ENCODE results near the gene TOP1. TPM values are rescaled to one million over a fixed set of nuclear protein-coding genes. Genes with fewer than 3 reads are reported as not detected.

TOP1 gene
- total RNA-seq, 1 experiment from 2014 or later = 81.8 TPM

- peaks cover 82% of the 10 kb centered on the region for H3K36me3 Mint-ChIP-seq
- ATAC-seq (no peak), DNase-seq (ENCODE audit: low spot score) (no peak)
- H3K27me3 Mint-ChIP-seq (ENCODE audit: low read depth) = no peaks in the 10 kb centered on the region
- ChIA-PET CTCF (interaction anchor here (4.3 kb wide), 1 partner anchor 171 kb away, joined by 126 read pairs; the partner anchor contains the start of gene LPIN3), POLR2A (no interaction called here)
- H3K4me3 Mint-ChIP-seq = no peak overlapping the region
- TF ChIP-seq SP1 (CRISPR knock-in tag; conservative IDR thresholded peaks at IDR 0.05) = no peak
- no peak for TF ChIP-seq ARID4B (CRISPR knock-in tag; IDR thresholded peaks at IDR 0.05; ENCODE audit: borderline replicate concordance)
- TF ChIP-seq ZBTB43 (CRISPR knock-in tag; IDR thresholded peaks at IDR 0.05) = no peak
- TF ChIP-seq CREM (CRISPR knock-in tag; IDR thresholded peaks at IDR 0.05) = no peak
- TF ChIP-seq ZNF281 (CRISPR knock-in tag; IDR thresholded peaks at IDR 0.05) = no peak
- TF ChIP-seq, protein P1, sequence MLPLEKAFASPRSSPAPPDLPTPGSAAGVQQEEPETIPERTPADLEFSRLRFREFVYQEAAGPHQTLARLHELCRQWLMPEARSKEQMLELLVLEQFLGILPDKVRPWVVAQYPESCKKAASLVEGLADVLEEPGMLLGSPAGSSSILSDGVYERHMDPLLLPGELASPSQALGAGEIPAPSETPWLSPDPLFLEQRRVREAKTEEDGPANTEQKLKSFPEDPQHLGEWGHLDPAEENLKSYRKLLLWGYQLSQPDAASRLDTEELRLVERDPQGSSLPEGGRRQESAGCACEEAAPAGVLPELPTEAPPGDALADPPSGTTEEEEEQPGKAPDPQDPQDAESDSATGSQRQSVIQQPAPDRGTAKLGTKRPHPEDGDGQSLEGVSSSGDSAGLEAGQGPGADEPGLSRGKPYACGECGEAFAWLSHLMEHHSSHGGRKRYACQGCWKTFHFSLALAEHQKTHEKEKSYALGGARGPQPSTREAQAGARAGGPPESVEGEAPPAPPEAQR (CRISPR knock-in tag; IDR thresholded peaks at IDR 0.05) = no peak
- TF ChIP-seq PRRX2 (CRISPR knock-in tag; IDR thresholded peaks at IDR 0.05) = no peak
- no peak for TF ChIP-seq NFATC4 (CRISPR knock-in tag; IDR thresholded peaks at IDR 0.05)
- TF ChIP-seq OVOL2 (CRISPR knock-in tag; IDR thresholded peaks at IDR 0.05; ENCODE audit: borderline replicate concordance) = no peak
- TF ChIP-seq, protein P2, sequence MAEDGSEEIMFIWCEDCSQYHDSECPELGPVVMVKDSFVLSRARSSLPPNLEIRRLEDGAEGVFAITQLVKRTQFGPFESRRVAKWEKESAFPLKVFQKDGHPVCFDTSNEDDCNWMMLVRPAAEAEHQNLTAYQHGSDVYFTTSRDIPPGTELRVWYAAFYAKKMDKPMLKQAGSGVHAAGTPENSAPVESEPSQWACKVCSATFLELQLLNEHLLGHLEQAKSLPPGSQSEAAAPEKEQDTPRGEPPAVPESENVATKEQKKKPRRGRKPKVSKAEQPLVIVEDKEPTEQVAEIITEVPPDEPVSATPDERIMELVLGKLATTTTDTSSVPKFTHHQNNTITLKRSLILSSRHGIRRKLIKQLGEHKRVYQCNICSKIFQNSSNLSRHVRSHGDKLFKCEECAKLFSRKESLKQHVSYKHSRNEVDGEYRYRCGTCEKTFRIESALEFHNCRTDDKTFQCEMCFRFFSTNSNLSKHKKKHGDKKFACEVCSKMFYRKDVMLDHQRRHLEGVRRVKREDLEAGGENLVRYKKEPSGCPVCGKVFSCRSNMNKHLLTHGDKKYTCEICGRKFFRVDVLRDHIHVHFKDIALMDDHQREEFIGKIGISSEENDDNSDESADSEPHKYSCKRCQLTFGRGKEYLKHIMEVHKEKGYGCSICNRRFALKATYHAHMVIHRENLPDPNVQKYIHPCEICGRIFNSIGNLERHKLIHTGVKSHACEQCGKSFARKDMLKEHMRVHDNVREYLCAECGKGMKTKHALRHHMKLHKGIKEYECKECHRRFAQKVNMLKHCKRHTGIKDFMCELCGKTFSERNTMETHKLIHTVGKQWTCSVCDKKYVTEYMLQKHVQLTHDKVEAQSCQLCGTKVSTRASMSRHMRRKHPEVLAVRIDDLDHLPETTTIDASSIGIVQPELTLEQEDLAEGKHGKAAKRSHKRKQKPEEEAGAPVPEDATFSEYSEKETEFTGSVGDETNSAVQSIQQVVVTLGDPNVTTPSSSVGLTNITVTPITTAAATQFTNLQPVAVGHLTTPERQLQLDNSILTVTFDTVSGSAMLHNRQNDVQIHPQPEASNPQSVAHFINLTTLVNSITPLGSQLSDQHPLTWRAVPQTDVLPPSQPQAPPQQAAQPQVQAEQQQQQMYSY (CRISPR knock-in tag; IDR thresholded peaks at IDR 0.05) = no peak
- no peak for TF ChIP-seq NFE2L1 (CRISPR knock-in tag; IDR thresholded peaks at IDR 0.05)
- TF ChIP-seq NR3C1 (CRISPR knock-in tag; conservative IDR thresholded peaks at IDR 0.05; ENCODE audit: low read depth) = no peak
- TF ChIP-seq, protein P3, sequence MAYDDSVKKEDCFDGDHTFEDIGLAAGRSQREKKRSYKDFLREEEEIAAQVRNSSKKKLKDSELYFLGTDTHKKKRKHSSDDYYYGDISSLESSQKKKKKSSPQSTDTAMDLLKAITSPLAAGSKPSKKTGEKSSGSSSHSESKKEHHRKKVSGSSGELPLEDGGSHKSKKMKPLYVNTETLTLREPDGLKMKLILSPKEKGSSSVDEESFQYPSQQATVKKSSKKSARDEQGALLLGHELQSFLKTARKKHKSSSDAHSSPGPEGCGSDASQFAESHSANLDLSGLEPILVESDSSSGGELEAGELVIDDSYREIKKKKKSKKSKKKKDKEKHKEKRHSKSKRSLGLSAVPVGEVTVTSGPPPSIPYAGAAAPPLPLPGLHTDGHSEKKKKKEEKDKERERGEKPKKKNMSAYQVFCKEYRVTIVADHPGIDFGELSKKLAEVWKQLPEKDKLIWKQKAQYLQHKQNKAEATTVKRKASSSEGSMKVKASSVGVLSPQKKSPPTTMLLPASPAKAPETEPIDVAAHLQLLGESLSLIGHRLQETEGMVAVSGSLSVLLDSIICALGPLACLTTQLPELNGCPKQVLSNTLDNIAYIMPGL (CRISPR knock-in tag; IDR thresholded peaks at IDR 0.05) = no peak
- TF ChIP-seq E2F1 (CRISPR knock-in tag; IDR thresholded peaks at IDR 0.05) = no peak
- no peak for TF ChIP-seq SMAD4 (CRISPR knock-in tag; IDR thresholded peaks at IDR 0.05)
- no peak for TF ChIP-seq TEAD4 (CRISPR knock-in tag; IDR thresholded peaks at IDR 0.05)
- TF ChIP-seq NFYB (CRISPR knock-in tag; conservative IDR thresholded peaks at IDR 0.05; ENCODE audit: low read depth) = no peak
- TF ChIP-seq MYBL2 (CRISPR knock-in tag; IDR thresholded peaks at IDR 0.05) = no peak
- TF ChIP-seq, protein P4, sequence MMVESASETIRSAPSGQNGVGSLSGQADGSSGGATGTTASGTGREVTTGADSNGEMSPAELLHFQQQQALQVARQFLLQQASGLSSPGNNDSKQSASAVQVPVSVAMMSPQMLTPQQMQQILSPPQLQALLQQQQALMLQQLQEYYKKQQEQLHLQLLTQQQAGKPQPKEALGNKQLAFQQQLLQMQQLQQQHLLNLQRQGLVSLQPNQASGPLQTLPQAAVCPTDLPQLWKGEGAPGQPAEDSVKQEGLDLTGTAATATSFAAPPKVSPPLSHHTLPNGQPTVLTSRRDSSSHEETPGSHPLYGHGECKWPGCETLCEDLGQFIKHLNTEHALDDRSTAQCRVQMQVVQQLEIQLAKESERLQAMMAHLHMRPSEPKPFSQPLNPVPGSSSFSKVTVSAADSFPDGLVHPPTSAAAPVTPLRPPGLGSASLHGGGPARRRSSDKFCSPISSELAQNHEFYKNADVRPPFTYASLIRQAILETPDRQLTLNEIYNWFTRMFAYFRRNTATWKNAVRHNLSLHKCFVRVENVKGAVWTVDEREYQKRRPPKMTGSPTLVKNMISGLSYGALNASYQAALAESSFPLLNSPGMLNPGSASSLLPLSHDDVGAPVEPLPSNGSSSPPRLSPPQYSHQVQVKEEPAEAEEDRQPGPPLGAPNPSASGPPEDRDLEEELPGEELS (CRISPR knock-in tag; IDR thresholded peaks at IDR 0.05) = no peak
- no peaks in the 10 kb centered on the region for H3K9me3 Mint-ChIP-seq
- no peak overlapping the region for H3K27ac Mint-ChIP-seq
- H3K4me1 Mint-ChIP-seq = no peaks in the 10 kb centered on the region
Observed at GRCh38 chr20:41169162-41169690, 140.6 kb downstream of the TOP1 start.

Measured in WTC11 (cell line).